SK-N-SH (cell line): ENCODE data around the gene CELF4. TPM values are rescaled to one million over a fixed set of nuclear protein-coding genes. Genes with fewer than 3 reads are reported as not detected.

Source experiments
- CTCF ChIA-PET: fragments of 300-600, 350-600 bp; formaldehyde crosslinking; extraction: SDS; loops from one replicate; lab custom pipeline; 2021; lab: Yijun Ruan, JAX
- POLR2A ChIA-PET: fragments of 350-600 bp; sonication (Branson Sonifier 250); formaldehyde crosslinking; extraction: SDS; loops from one replicate; lab custom pipeline; 2020; ENCODE audit warnings: antibody characterized with exemption, inconsistent platforms; lab: Yijun Ruan, JAX
- DNase-seq: peaks from one replicate; pipeline ENCODE4 v3.0.0; 2012
- H2AFZ ChIP-seq: fragments of 200-600 bp; sonication (generic); 2 replicates; pipeline ENCODE4 v1.8.1; 2016; ENCODE audit warnings: antibody characterized with exemption, mild to moderate bottlenecking, low read depth
- H3F3A ChIP-seq: fragments of 200-600 bp; sonication (generic); replicated peaks from 2 replicates; pipeline ENCODE3; 2016; ENCODE audit warnings: antibody characterized with exemption, mild to moderate bottlenecking; ENCODE audit not compliant: insufficient read depth
- H3K27ac ChIP-seq, 2 experiments: fragments of 200-500 bp in 1 of 2; fragments of 200-600 bp in 1 of 2; sonication (Bioruptor generic) in 1 of 2; sonication (generic), shearing (Covaris generic) in 1 of 2; 2 replicates each; pipeline versions ENCODE4 v1.5.1 to v1.6.1; 2014 to 2016; ENCODE audit warnings: low read depth in 2 of 2, inconsistent platforms in 1 of 2, low read length in 1 of 2, mild to moderate bottlenecking in 1 of 2, mixed read lengths in 1 of 2
- H3K27me3 ChIP-seq: fragments of 200-600 bp; sonication (generic), shearing (Covaris generic); 2 replicates; pipeline ENCODE4 v1.6.1; 2016; ENCODE audit warnings: mixed run types; ENCODE audit not compliant: insufficient read depth
- H3K36me3 ChIP-seq, 2 experiments: fragments of 200-500 bp in 1 of 2; fragments of 200-600 bp in 1 of 2; sonication (Bioruptor generic) in 1 of 2; sonication (generic) in 1 of 2; replicated peaks in 1 of 2; 2 replicates each; pipeline versions ENCODE3 to v1.5.1; 2014 to 2016; ENCODE audit warnings: low read length in 1 of 2, mild to moderate bottlenecking in 1 of 2; ENCODE audit not compliant: insufficient read depth in 2 of 2, control insufficient read depth in 1 of 2
- H3K4me1 ChIP-seq, 2 experiments: fragments of 200-500 bp in 1 of 2; fragments of 200-600 bp in 1 of 2; sonication (Bioruptor generic) in 1 of 2; sonication (generic), shearing (Covaris generic) in 1 of 2; 2 replicates each; pipeline versions ENCODE4 v1.5.1 to v1.6.1; 2014 to 2016; ENCODE audit warnings: low read depth in 1 of 2, low read length in 1 of 2, mixed run types in 1 of 2; ENCODE audit not compliant: insufficient read depth in 2 of 2, control insufficient read depth in 1 of 2
- H3K4me2 ChIP-seq: fragments of 200-600 bp; sonication (generic), shearing (Covaris generic); 2 replicates; pipeline ENCODE4 v1.6.1; 2017; ENCODE audit warnings: mixed run types
- H3K4me3 ChIP-seq, 2 experiments: fragments of 200-500 bp in 1 of 2; fragments of 200-600 bp in 1 of 2; sonication (Bioruptor generic) in 1 of 2; sonication (generic), shearing (Covaris generic) in 1 of 2; 2 replicates each; pipeline versions ENCODE4 v1.5.1 to v1.8.1; 2014 to 2016; ENCODE audit warnings: low read depth in 2 of 2, inconsistent platforms in 1 of 2, low read length in 1 of 2, mild to moderate bottlenecking in 1 of 2, mixed read lengths in 1 of 2, moderate library complexity in 1 of 2
- H3K79me2 ChIP-seq: fragments of 200-600 bp; sonication (generic); 2 replicates; pipeline ENCODE4 v1.8.1; 2017; ENCODE audit warnings: mild to moderate bottlenecking; ENCODE audit not compliant: insufficient read depth
- H3K9ac ChIP-seq: fragments of 200-600 bp; sonication (generic); 2 replicates; pipeline ENCODE4 v1.6.1; 2017; ENCODE audit warnings: mixed run types
- H3K9me2 ChIP-seq: fragments of 200-600 bp; sonication (generic); 2 replicates; pipeline ENCODE4 v1.6.1; 2017; ENCODE audit warnings: mixed run types
- H3K9me3 ChIP-seq: fragments of 200-600 bp; sonication (generic); 2 replicates; pipeline ENCODE4 v1.6.1; 2017; ENCODE audit warnings: mixed run types, mild to moderate bottlenecking, moderate library complexity
- H4K20me1 ChIP-seq: fragments of 200-600 bp; sonication (generic); 2 replicates; pipeline ENCODE4 v1.6.1; 2017; ENCODE audit warnings: mild to moderate bottlenecking, mixed run types; ENCODE audit not compliant: insufficient read depth
- EZH2phosphoT487 ChIP-seq: fragments of 200-600 bp; sonication (generic); IDR thresholded peaks from 2 replicates; pipeline ENCODE4 v1.6.1; 2017; ENCODE audit warnings: low read depth, mixed run types, mild to moderate bottlenecking, antibody characterized with exemption, moderate library complexity, borderline replicate concordance
- FOSL2 ChIP-seq: IDR thresholded peaks from 2 replicates; pipeline ENCODE4 v1.4.0; 2012; ENCODE audit warnings: low read depth, mild to moderate bottlenecking, moderate library complexity, borderline replicate concordance
- FOXM1 ChIP-seq: IDR thresholded peaks from 2 replicates; pipeline ENCODE4 v1.4.0; 2012; ENCODE audit warnings: low read depth, mild to moderate bottlenecking
- GATA2 ChIP-seq: sonication (generic); formaldehyde crosslinking; IDR thresholded peaks from 2 replicates; pipeline ENCODE4 v1.5.0; 2020; ENCODE audit warnings: mild to moderate bottlenecking, missing genetic modification reagents
- IRF3 ChIP-seq: fragments of 150-350 bp; IDR thresholded peaks from 2 replicates; pipeline ENCODE4 v1.6.1; 2016; ENCODE audit warnings: mild to moderate bottlenecking, low read depth, low read length
- MEF2A ChIP-seq: IDR thresholded peaks from 2 replicates; pipeline ENCODE4 v1.4.0; 2012; ENCODE audit warnings: low read depth, borderline replicate concordance
- NFIC ChIP-seq: IDR thresholded peaks from 2 replicates; pipeline ENCODE4 v1.4.0; 2012; ENCODE audit warnings: borderline replicate concordance
- NRF1 ChIP-seq: IDR thresholded peaks from 2 replicates; pipeline ENCODE4 v1.6.1; 2012; ENCODE audit warnings: low read depth, mild to moderate bottlenecking, low read length
- POLR2AphosphoS5 ChIP-seq: IDR thresholded peaks from 2 replicates; pipeline ENCODE4 v1.6.1; 2012; ENCODE audit warnings: low read depth, low read length
- RAD21 ChIP-seq: IDR thresholded peaks from 2 replicates; pipeline ENCODE4 v1.6.1; 2012; ENCODE audit warnings: mild to moderate bottlenecking, low read length
- SIN3A ChIP-seq: IDR thresholded peaks from 2 replicates; pipeline ENCODE4 v1.6.1; 2012; ENCODE audit warnings: low read depth, mild to moderate bottlenecking, low read length, moderate library complexity, borderline replicate concordance
- TAF1 ChIP-seq: IDR thresholded peaks from 2 replicates; pipeline ENCODE4 v1.6.1; 2012; ENCODE audit warnings: low read depth, mild to moderate bottlenecking, low read length, moderate library complexity, borderline replicate concordance
- USF2 ChIP-seq: fragments of 150-350 bp; IDR thresholded peaks from 2 replicates; pipeline ENCODE4 v1.6.1; 2017; ENCODE audit warnings: antibody characterized with exemption, low read length, low read depth, borderline replicate concordance
- YY1 ChIP-seq: IDR thresholded peaks from 2 replicates; pipeline ENCODE4 v1.4.0; 2012; ENCODE audit warnings: low read depth, mild to moderate bottlenecking
- ZBTB33 ChIP-seq: IDR thresholded peaks from 2 replicates; pipeline ENCODE4 v1.4.0; 2012; ENCODE audit warnings: low read depth, borderline replicate concordance
- WGBS: methylation state at CpG from one replicate; pipeline ENCODE4 v1.1.6; 2017; ENCODE audit warnings: low lambda C conversion rate; 5-methylcytosine and 5-hydroxymethylcytosine counted together
- polyA plus RNA-seq, 3 experiments: library from polyadenylated mRNA; depleted of rRNA; stranded (reverse); fragments of >200 nt; gene quantifications; 2 replicates each; pipeline ENCODE4 v1.2.3, GENCODE V29; 2012
- TF ChIP-seq, protein P1 (sequence below): fragments of 200-600 bp; sonication (generic); IDR thresholded peaks from 2 replicates; pipeline ENCODE4 v1.6.1; 2017; ENCODE audit warnings: antibody characterized with exemption, mild to moderate bottlenecking, moderate library complexity
- TF ChIP-seq, protein P2 (sequence below): IDR thresholded peaks from 2 replicates; pipeline ENCODE4 v1.6.1; 2012; ENCODE audit warnings: mild to moderate bottlenecking, low read depth, low read length, moderate library complexity

Gene CELF4
- polyA plus RNA-seq, 1 of the 3 experiments (the other 2 are of a cell fraction): 0.26 TPM

DNA sequence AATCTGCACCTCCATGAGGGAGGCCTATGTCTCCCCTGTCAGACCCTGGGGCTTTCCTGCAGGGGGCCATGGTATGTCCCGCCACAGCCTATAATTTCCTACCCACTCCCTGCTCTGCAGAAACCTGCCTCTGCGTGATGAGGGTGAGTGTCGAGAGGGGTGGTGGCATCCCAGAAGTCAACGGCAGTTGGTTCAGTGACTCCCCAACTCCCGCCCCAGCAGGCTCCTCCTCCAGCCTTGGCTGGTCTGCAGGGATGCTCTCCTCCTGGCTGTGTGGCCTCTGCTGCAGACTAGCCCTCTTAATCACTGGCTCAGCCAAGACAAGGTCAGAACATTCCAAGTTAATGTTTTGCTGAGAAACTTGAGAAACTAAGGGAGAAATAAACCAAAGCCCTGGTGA is 13.3 kb downstream of the CELF4 start (continued):
- TF ChIP-seq IRF3: no peak

GRCh38 chr18:37551846-37552245 is 13.8 kb downstream of the CELF4 start:
- no peak overlapping the region for H3K4me2 ChIP-seq
- peaks cover 0 to 47% of the 10 kb centered on the region in 2 experiments; a peak in 2 of 4 replicates for H3K4me1 ChIP-seq
- no peak for DNase-seq
- no peaks in the 10 kb centered on the region for H3K36me3 ChIP-seq
- no peaks in the 10 kb centered on the region for H4K20me1 ChIP-seq
- no peaks in the 10 kb centered on the region for H3K27me3 ChIP-seq
- WGBS: 47% methylated on average over 8 of the region's 8 CpGs
- H3F3A ChIP-seq: no peaks in the 10 kb centered on the region
- no peak overlapping the region for H3K4me3 ChIP-seq
- H3K9me2 ChIP-seq: no peaks in the 10 kb centered on the region
- peak overlapping the region in 1 of 2 experiments; percentile 85; a peak in 2 of 4 replicates for H3K27ac ChIP-seq
- H2AFZ ChIP-seq: no peak overlapping the region
- CTCF ChIA-PET: interaction anchor here (1.3 to 1.5 kb wide), 2 partner anchors 11 to 160 kb away, joined by 3 read pairs; no protein-coding TSS in a partner anchor
- no peak overlapping the region for H3K9ac ChIP-seq
- POLR2A ChIA-PET: interaction anchor here (1.1 kb wide), 1 partner anchor 13 kb away, joined by 3 read pairs; no protein-coding TSS in a partner anchor
- H3K79me2 ChIP-seq: no peaks in the 10 kb centered on the region
- TF ChIP-seq USF2 (no peak), GATA2 (CRISPR knock-in tag) (no peak), RAD21 (no peak), SIN3A (no peak), FOSL2 (no peak), NFIC (no peak), FOXM1 (no peak), ZBTB33 (no peak), NRF1 (no peak), MEF2A (no peak), TAF1 (no peak), YY1 (no peak), EZH2phosphoT487 (no peak), POLR2AphosphoS5 (no peak)
- TF ChIP-seq, protein P1, sequence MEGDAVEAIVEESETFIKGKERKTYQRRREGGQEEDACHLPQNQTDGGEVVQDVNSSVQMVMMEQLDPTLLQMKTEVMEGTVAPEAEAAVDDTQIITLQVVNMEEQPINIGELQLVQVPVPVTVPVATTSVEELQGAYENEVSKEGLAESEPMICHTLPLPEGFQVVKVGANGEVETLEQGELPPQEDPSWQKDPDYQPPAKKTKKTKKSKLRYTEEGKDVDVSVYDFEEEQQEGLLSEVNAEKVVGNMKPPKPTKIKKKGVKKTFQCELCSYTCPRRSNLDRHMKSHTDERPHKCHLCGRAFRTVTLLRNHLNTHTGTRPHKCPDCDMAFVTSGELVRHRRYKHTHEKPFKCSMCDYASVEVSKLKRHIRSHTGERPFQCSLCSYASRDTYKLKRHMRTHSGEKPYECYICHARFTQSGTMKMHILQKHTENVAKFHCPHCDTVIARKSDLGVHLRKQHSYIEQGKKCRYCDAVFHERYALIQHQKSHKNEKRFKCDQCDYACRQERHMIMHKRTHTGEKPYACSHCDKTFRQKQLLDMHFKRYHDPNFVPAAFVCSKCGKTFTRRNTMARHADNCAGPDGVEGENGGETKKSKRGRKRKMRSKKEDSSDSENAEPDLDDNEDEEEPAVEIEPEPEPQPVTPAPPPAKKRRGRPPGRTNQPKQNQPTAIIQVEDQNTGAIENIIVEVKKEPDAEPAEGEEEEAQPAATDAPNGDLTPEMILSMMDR: no peak
- TF ChIP-seq, protein P2, sequence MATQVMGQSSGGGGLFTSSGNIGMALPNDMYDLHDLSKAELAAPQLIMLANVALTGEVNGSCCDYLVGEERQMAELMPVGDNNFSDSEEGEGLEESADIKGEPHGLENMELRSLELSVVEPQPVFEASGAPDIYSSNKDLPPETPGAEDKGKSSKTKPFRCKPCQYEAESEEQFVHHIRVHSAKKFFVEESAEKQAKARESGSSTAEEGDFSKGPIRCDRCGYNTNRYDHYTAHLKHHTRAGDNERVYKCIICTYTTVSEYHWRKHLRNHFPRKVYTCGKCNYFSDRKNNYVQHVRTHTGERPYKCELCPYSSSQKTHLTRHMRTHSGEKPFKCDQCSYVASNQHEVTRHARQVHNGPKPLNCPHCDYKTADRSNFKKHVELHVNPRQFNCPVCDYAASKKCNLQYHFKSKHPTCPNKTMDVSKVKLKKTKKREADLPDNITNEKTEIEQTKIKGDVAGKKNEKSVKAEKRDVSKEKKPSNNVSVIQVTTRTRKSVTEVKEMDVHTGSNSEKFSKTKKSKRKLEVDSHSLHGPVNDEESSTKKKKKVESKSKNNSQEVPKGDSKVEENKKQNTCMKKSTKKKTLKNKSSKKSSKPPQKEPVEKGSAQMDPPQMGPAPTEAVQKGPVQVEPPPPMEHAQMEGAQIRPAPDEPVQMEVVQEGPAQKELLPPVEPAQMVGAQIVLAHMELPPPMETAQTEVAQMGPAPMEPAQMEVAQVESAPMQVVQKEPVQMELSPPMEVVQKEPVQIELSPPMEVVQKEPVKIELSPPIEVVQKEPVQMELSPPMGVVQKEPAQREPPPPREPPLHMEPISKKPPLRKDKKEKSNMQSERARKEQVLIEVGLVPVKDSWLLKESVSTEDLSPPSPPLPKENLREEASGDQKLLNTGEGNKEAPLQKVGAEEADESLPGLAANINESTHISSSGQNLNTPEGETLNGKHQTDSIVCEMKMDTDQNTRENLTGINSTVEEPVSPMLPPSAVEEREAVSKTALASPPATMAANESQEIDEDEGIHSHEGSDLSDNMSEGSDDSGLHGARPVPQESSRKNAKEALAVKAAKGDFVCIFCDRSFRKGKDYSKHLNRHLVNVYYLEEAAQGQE: no peak
- H3K9me3 ChIP-seq: no peaks in the 10 kb centered on the region
